IMR-90 (cell line): ENCODE data around the gene KIF12. TPM values are rescaled to one million over a fixed set of nuclear protein-coding genes. Genes with fewer than 3 reads are reported as not detected.

Experiments
- ATAC-seq: fragments of 200-7000 bp; cut with Tn5 transposase; 2 replicates; pipeline ENCODE4 v1.9.1; 2020; ENCODE audit warnings: low read depth, mild to moderate bottlenecking, moderate library complexity
- BruUV-seq: library from RNA; stranded (reverse); fragments of 400-500 nt; replicated peaks from 2 replicates; lab custom pipeline; 2021; lab: Mats Ljungman, UMichigan
- CTCF ChIA-PET: fragments of 300-600 bp; formaldehyde crosslinking; extraction: SDS; loops from one replicate; lab custom pipeline; 2021; ENCODE audit warnings: antibody characterized with exemption; lab: Yijun Ruan, JAX
- POLR2A ChIA-PET: fragments of 300-600 bp; sonication (Branson Sonifier 250); formaldehyde crosslinking; loops from one replicate; lab custom pipeline; 2022; ENCODE audit warnings: antibody characterized with exemption; ENCODE audit not compliant: unreplicated experiment; lab: Charles Lee
- DNase-seq: peaks from one replicate; pipeline ENCODE4 v3.0.0; 2013
- H2AFZ ChIP-seq: replicated peaks from 2 replicates; pipeline ENCODE3; 2013; ENCODE audit warnings: low read length, mild to moderate bottlenecking; ENCODE audit not compliant: poor library complexity
- H2AK5ac ChIP-seq: 2 replicates; pipeline ENCODE4 v1.6.1; 2013; ENCODE audit warnings: low read depth, low read length, inconsistent platforms
- H2AK9ac ChIP-seq: replicated peaks from 2 replicates; pipeline ENCODE3; 2013; ENCODE audit warnings: mild to moderate bottlenecking, low read depth, low read length, moderate library complexity; ENCODE audit not compliant: poor library complexity
- H2BK120ac ChIP-seq: 2 replicates; pipeline ENCODE4 v1.6.1; 2013; ENCODE audit warnings: low read depth, low read length, inconsistent platforms
- H2BK15ac ChIP-seq: 3 replicates; pipeline ENCODE4 v1.6.1; 2013; ENCODE audit warnings: low read depth, low read length, inconsistent platforms
- H2BK20ac ChIP-seq: 2 replicates; pipeline ENCODE4 v1.6.1; 2013; ENCODE audit warnings: low read depth, mild to moderate bottlenecking, inconsistent platforms, low read length, moderate library complexity
- H2BK5ac ChIP-seq: 2 replicates; pipeline ENCODE4 v1.6.1; 2013; ENCODE audit warnings: mild to moderate bottlenecking, low read depth, low read length, inconsistent platforms; ENCODE audit not compliant: poor library complexity, severe bottlenecking
- H3K14ac ChIP-seq: replicated peaks from 2 replicates; pipeline ENCODE4 v1.6.1; 2013; ENCODE audit warnings: low read depth, low read length, inconsistent platforms
- H3K18ac ChIP-seq: 2 replicates; pipeline ENCODE4 v1.6.1; 2013; ENCODE audit warnings: low read depth, low read length, control low read depth
- H3K23ac ChIP-seq: 2 replicates; pipeline ENCODE4 v1.6.1; 2013; ENCODE audit warnings: low read depth, low read length, inconsistent platforms
- H3K27ac ChIP-seq: 2 replicates; pipeline ENCODE4 v1.5.1; 2013; ENCODE audit warnings: mild to moderate bottlenecking, control low read depth, low read length; ENCODE audit not compliant: insufficient read depth
- H3K27me3 ChIP-seq: 2 replicates; pipeline ENCODE4 v1.6.1; 2013; ENCODE audit warnings: low read length; ENCODE audit not compliant: control insufficient read depth, insufficient read depth
- H3K36me3 ChIP-seq: 2 replicates; pipeline ENCODE4 v1.6.1; 2013; ENCODE audit warnings: low read length, mixed read lengths; ENCODE audit not compliant: control insufficient read depth, insufficient read depth
- H3K4ac ChIP-seq: 2 replicates; pipeline ENCODE4 v1.6.1; 2013; ENCODE audit warnings: low read depth, low read length, inconsistent platforms
- H3K4me1 ChIP-seq: 2 replicates; pipeline ENCODE4 v1.6.1; 2013; ENCODE audit warnings: low read length, mixed read lengths; ENCODE audit not compliant: control insufficient read depth, insufficient read depth
- H3K4me2 ChIP-seq: 2 replicates; pipeline ENCODE4 v1.6.1; 2013; ENCODE audit warnings: low read depth, mild to moderate bottlenecking, control low read depth, low read length, moderate library complexity
- H3K4me3 ChIP-seq: 2 replicates; pipeline ENCODE4 v1.5.1; 2013; ENCODE audit warnings: low read depth, mild to moderate bottlenecking, control low read depth, low read length, moderate library complexity; ENCODE audit not compliant: insufficient read depth
- H3K56ac ChIP-seq: 2 replicates; pipeline ENCODE4 v1.6.1; 2013; ENCODE audit warnings: low read length, inconsistent platforms; ENCODE audit not compliant: insufficient read depth; ENCODE audit errors: extremely low read depth
- H3K79me1 ChIP-seq, 2 experiments: 2 replicates each; pipeline ENCODE4 v1.6.1; 2013; ENCODE audit warnings: low read length in 2 of 2, inconsistent platforms in 1 of 2, low read depth in 1 of 2
- H3K9ac ChIP-seq: 2 replicates; pipeline ENCODE4 v1.6.1; 2013; ENCODE audit warnings: low read depth, low read length, control low read depth
- H3K9me1 ChIP-seq: 2 replicates; pipeline ENCODE4 v1.6.1; 2013; ENCODE audit warnings: low read length, inconsistent platforms; ENCODE audit not compliant: insufficient read depth
- H3K9me3 ChIP-seq: 2 replicates; pipeline ENCODE4 v1.6.1; 2013; ENCODE audit warnings: low read length; ENCODE audit not compliant: control insufficient read depth, insufficient read depth
- H4K20me1 ChIP-seq: 2 replicates; pipeline ENCODE4 v1.6.1; 2013; ENCODE audit warnings: low read length, inconsistent platforms; ENCODE audit not compliant: insufficient read depth
- H4K5ac ChIP-seq: 2 replicates; pipeline ENCODE4 v1.6.1; 2013; ENCODE audit warnings: mild to moderate bottlenecking, low read depth, low read length, control low read depth
- H4K8ac ChIP-seq, 2 experiments: 2 replicates each; pipeline ENCODE4 v1.6.1; 2013; ENCODE audit warnings: low read depth in 2 of 2, low read length in 2 of 2, control low read depth in 1 of 2, inconsistent platforms in 1 of 2
- H4K91ac ChIP-seq: 2 replicates; pipeline ENCODE4 v1.6.1; 2013; ENCODE audit warnings: low read depth, low read length, inconsistent platforms; ENCODE audit not compliant: insufficient read depth
- CHD1 ChIP-seq: IDR thresholded peaks from 2 replicates; pipeline ENCODE4 v1.6.1; 2012; ENCODE audit warnings: low read depth, low read length, improper control_type of control experiment
- CTCF ChIP-seq: conservative IDR thresholded peaks from 2 replicates; pipeline ENCODE4 v1.5.1; 2012; ENCODE audit warnings: mild to moderate bottlenecking, low read depth, low read length, improper control_type of control experiment
- MAZ ChIP-seq: IDR thresholded peaks from 2 replicates; pipeline ENCODE4 v1.6.1; 2012; ENCODE audit warnings: low read depth, mild to moderate bottlenecking, low read length, improper control_type of control experiment, moderate library complexity, borderline replicate concordance
- MXI1 ChIP-seq: IDR thresholded peaks from 2 replicates; pipeline ENCODE4 v1.6.1; 2012; ENCODE audit warnings: low read depth, mild to moderate bottlenecking, low read length, moderate library complexity, borderline replicate concordance
- NFE2L2 ChIP-seq: fragments of 150-350 bp; IDR thresholded peaks from 2 replicates; pipeline ENCODE4 v1.6.1; 2016; ENCODE audit warnings: low read depth, mild to moderate bottlenecking, low read length
- RAD21 ChIP-seq: IDR thresholded peaks from 2 replicates; pipeline ENCODE4 v1.6.1; 2012; ENCODE audit warnings: low read length, improper control_type of control experiment
- RCOR1 ChIP-seq: IDR thresholded peaks from 2 replicates; pipeline ENCODE4 v1.6.1; 2012; ENCODE audit warnings: mild to moderate bottlenecking, low read length, improper control_type of control experiment; ENCODE audit not compliant: insufficient replicate concordance
- SMC3 ChIP-seq: fragments of 150-350 bp; IDR thresholded peaks from 2 replicates; pipeline ENCODE4 v1.6.1; 2016; ENCODE audit warnings: low read depth, mild to moderate bottlenecking, antibody characterized with exemption, low read length, moderate library complexity
- WGBS, 2 experiments: methylation state at CpG; one replicate each; pipeline versions ENCODE4 v1.1.5 to v1.1.7; 2013; ENCODE audit warnings: missing lambda C conversion rate in 2 of 2; ENCODE audit not compliant: insufficient read length in 1 of 2; ENCODE audit errors: extremely low coverage in 2 of 2; 5-methylcytosine and 5-hydroxymethylcytosine counted together
- dilution Hi-C: fragments of 300-500 bp; cut with HindIII; formaldehyde crosslinking; loops from one replicate; pipeline ENCODE4 v1.14.3; 2018; ENCODE audit warnings: low sequenced_read_pairs; ENCODE audit not compliant: unreplicated experiment
- in situ Hi-C: fragments of 300-500 bp; cut with MboI; formaldehyde crosslinking; loops from 3 replicates; pipeline ENCODE4 v1.14.3; 2019; ENCODE audit warnings: low sequenced_read_pairs, inconsistent platforms, mixed read lengths
- intact Hi-C: fragments of 100-400 bp; cut with micrococcal nuclease; formaldehyde crosslinking; loops from 2 replicates; pipeline ENCODE4 v1.10.0; 2022
- polyA plus RNA-seq, 3 experiments: library from polyadenylated mRNA; depleted of rRNA; stranded (reverse); fragments of >200 nt; gene quantifications; 2 replicates each; pipeline ENCODE4 v1.2.3, GENCODE V29; 2012; ENCODE audit warnings: low replicate concordance in 1 of 3
- total RNA-seq: library from RNA; depleted of rRNA; stranded (reverse); fragments of >200 nt; gene quantifications from 2 replicates; pipeline ENCODE4 v1.2.3, GENCODE V29; 2012
- TF ChIP-seq, protein P1 (sequence below): fragments of 150-350 bp; IDR thresholded peaks from 2 replicates; pipeline ENCODE4 v1.6.1; 2017; ENCODE audit warnings: mild to moderate bottlenecking, antibody characterized with exemption, low read length, low read depth

The KIF12 gene
- total and polyA plus RNA-seq, 2 of the 4 experiments (the other 2 are of a cell fraction): not detected

GRCh38 chr9:114071197-114071795 is 27.8 kb downstream of the KIF12 start:
- CTCF ChIA-PET: interaction anchor here (0.9 kb wide), 1 partner anchor 11 kb away, joined by 4 read pairs; no protein-coding TSS in a partner anchor
- Histone ChIP-seq H3K4me1 (no peaks in the 10 kb centered on the region), H3K56ac (no peak overlapping the region), H4K91ac (no peak overlapping the region), H3K27me3 (peaks cover 40% of the 10 kb centered on the region), H3K36me3 (no peaks in the 10 kb centered on the region), H3K9me1 (no peaks in the 10 kb centered on the region), H4K20me1 (no peaks in the 10 kb centered on the region), H3K4me3 (no peak overlapping the region), H3K18ac (no peak overlapping the region), H3K79me1 (no peaks in the 10 kb centered on the region), H2AK9ac (no peak overlapping the region), H2AK5ac (no peak overlapping the region), H3K4ac (no peak overlapping the region), H3K27ac (no peak overlapping the region), H2BK5ac (no peak overlapping the region), H4K5ac (no peak overlapping the region), H2BK120ac (no peak overlapping the region), H2BK15ac (no peak overlapping the region), H3K4me2 (no peak overlapping the region), H2AFZ (no peak overlapping the region), H3K9ac (no peak overlapping the region), H3K9me3 (no peaks in the 10 kb centered on the region), H3K14ac (no peak overlapping the region), H4K8ac (no peak overlapping the region), H2BK20ac (no peak overlapping the region), H3K23ac (no peak overlapping the region)
- WGBS, 2 experiments: no CpG with 5 or more reads among the region's 7 CpGs
- DNase-seq: no peak
- dilution Hi-C loops (no loop called here), intact Hi-C loops (no loop called here), in situ Hi-C loops (no loop called here)
- POLR2A ChIA-PET: no interaction called here
- BruUV-seq: no TSS peak
- TF ChIP-seq, protein P1, sequence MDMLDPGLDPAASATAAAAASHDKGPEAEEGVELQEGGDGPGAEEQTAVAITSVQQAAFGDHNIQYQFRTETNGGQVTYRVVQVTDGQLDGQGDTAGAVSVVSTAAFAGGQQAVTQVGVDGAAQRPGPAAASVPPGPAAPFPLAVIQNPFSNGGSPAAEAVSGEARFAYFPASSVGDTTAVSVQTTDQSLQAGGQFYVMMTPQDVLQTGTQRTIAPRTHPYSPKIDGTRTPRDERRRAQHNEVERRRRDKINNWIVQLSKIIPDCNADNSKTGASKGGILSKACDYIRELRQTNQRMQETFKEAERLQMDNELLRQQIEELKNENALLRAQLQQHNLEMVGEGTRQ: no peak
- TF ChIP-seq MAZ: no peak
- TF ChIP-seq RCOR1: no peak
- TF ChIP-seq NFE2L2: no peak
- no peak for TF ChIP-seq SMC3
- TF ChIP-seq CTCF: no peak
- TF ChIP-seq CHD1: no peak
- TF ChIP-seq RAD21: no peak
- TF ChIP-seq MXI1: no peak
- no peak for ATAC-seq
